C4-2B (cell line): Measurements from ENCODE around the gene CREB3.

Experiments
- ZFX ChIP-seq: fragments of 450-650 bp; IDR thresholded peaks from 2 replicates; pipeline ENCODE4 v1.6.1; 2017
- TF ChIP-seq, protein P1 (sequence below): fragments of 450-650 bp; conservative IDR thresholded peaks from 2 replicates; pipeline ENCODE4 v1.5.1; 2017; ENCODE audit warnings: mild to moderate bottlenecking

DNA sequence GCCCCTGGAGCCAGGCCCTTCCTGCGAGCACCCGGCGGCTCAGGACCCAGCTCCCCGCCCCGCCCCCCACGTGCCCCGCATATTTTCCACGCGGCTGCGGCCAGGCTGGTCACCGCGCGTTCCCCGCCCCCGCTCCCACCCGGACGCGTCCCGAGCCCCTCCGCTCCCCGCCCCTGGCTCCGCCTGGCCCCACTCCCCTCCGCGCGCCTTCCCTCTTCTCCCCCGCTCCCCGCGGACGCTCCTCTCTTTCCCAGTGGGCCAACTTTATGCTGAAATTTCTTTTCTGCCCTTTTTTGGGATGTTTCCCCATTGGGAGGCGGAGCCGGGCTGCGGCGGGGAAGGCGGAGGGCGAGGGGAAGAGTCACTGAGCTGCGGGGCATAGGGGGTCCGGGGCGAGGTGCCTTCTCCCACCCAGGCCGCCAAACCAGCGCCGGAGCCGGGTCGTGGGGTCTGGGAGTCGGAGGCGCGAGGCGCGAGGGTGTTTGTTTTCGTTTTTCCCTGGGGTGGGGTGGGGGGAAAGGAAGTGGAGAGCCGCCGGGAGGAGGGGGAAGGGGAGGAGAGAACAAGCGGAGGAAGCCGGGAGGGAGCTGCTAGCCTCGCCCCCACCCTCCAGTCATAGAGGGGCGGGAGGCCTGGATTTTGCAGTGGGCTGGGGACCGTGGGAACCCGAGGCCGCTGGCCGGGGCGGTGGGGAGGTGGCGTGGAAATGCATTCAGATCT lies 41.7 kb upstream of the CREB3 start:
- TF ChIP-seq, protein P1, sequence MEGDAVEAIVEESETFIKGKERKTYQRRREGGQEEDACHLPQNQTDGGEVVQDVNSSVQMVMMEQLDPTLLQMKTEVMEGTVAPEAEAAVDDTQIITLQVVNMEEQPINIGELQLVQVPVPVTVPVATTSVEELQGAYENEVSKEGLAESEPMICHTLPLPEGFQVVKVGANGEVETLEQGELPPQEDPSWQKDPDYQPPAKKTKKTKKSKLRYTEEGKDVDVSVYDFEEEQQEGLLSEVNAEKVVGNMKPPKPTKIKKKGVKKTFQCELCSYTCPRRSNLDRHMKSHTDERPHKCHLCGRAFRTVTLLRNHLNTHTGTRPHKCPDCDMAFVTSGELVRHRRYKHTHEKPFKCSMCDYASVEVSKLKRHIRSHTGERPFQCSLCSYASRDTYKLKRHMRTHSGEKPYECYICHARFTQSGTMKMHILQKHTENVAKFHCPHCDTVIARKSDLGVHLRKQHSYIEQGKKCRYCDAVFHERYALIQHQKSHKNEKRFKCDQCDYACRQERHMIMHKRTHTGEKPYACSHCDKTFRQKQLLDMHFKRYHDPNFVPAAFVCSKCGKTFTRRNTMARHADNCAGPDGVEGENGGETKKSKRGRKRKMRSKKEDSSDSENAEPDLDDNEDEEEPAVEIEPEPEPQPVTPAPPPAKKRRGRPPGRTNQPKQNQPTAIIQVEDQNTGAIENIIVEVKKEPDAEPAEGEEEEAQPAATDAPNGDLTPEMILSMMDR: no peak
- no peak for TF ChIP-seq ZFX
